A549 (cell line): ENCODE data around the gene MANF.

Experiments
- BHLHE40 ChIP-seq: IDR thresholded peaks from 2 replicates; pipeline ENCODE4 v1.6.1; 2012; ENCODE audit warnings: low read depth, low read length, inconsistent platforms
- CHD4 ChIP-seq: fragments of 200-600 bp; sonication (generic); IDR thresholded peaks from 2 replicates; pipeline ENCODE4 v1.6.1; 2016; ENCODE audit warnings: antibody characterized with exemption, mild to moderate bottlenecking, borderline replicate concordance
- EP300 ChIP-seq, 2 experiments: fragments of >200 bp; sonication (Bioruptor Twin); formaldehyde crosslinking; IDR thresholded peaks; 2 replicates in 1 of 2; 3 replicates in 1 of 2; pipeline ENCODE4 v1.6.1; 2016 to 2017
- JUN ChIP-seq, 2 experiments: fragments of >200 bp; sonication (Bioruptor Twin); formaldehyde crosslinking; IDR thresholded peaks; 2 replicates in 1 of 2; 3 replicates in 1 of 2; pipeline ENCODE4 v1.6.1; 2016 to 2017
- NPAS2 ChIP-seq: fragments of 250-450 bp; sonication (Bioruptor Pico); IDR thresholded peaks from 2 replicates; pipeline ENCODE4 v1.8.0; 2022; ENCODE audit warnings: mild to moderate bottlenecking, moderate library complexity, borderline replicate concordance
- POLR2A ChIP-seq: IDR thresholded peaks from 2 replicates; pipeline ENCODE4 v1.6.1; 2012; ENCODE audit warnings: mild to moderate bottlenecking, low read length
- SMC3 ChIP-seq: fragments of >200 bp; sonication (Bioruptor Twin); formaldehyde crosslinking; IDR thresholded peaks from 3 replicates; pipeline ENCODE4 v1.6.1; 2018; ENCODE audit warnings: inconsistent platforms
- TF ChIP-seq, protein P1 (sequence below): fragments of >200 bp; sonication (Bioruptor Twin); formaldehyde crosslinking; IDR thresholded peaks from 3 replicates; pipeline ENCODE4 v1.5.1; 2016
- TF ChIP-seq, protein P2 (sequence below): fragments of 200-600 bp; sonication (generic); IDR thresholded peaks from 2 replicates; pipeline ENCODE4 v1.6.1; 2016; ENCODE audit warnings: antibody characterized with exemption, mild to moderate bottlenecking, moderate library complexity

DNA sequence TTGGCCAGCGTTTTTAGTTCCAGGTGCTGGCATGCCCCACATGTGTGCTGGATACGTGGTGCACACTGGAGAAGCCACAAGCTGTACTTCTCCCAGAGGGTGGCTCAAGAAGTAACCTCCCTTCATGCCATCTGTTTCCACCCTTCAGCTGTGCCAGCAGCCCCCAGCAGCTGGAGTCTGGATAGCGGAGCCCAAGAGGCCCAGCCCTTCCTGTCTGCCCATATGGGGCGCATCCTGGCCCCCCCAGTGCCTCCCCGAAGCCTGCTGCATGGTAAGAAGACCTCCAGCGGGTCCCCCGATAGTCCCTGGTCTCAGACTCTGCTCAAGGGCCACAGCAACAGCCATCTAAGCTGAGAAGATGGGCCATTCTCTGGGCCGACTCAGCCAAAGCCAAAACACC is 5.8 kb upstream of the MANF start:
- TF ChIP-seq JUN (IDR thresholded peaks at IDR 0.05) (no peak), EP300 (IDR thresholded peaks at IDR 0.05) (no peak), NPAS2 (CRISPR knock-in tag) (no peak), POLR2A (no peak), CHD4 (no peak), SMC3 (no peak), BHLHE40 (no peak)
- TF ChIP-seq, protein P1, sequence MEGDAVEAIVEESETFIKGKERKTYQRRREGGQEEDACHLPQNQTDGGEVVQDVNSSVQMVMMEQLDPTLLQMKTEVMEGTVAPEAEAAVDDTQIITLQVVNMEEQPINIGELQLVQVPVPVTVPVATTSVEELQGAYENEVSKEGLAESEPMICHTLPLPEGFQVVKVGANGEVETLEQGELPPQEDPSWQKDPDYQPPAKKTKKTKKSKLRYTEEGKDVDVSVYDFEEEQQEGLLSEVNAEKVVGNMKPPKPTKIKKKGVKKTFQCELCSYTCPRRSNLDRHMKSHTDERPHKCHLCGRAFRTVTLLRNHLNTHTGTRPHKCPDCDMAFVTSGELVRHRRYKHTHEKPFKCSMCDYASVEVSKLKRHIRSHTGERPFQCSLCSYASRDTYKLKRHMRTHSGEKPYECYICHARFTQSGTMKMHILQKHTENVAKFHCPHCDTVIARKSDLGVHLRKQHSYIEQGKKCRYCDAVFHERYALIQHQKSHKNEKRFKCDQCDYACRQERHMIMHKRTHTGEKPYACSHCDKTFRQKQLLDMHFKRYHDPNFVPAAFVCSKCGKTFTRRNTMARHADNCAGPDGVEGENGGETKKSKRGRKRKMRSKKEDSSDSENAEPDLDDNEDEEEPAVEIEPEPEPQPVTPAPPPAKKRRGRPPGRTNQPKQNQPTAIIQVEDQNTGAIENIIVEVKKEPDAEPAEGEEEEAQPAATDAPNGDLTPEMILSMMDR: no peak
- TF ChIP-seq, protein P2, sequence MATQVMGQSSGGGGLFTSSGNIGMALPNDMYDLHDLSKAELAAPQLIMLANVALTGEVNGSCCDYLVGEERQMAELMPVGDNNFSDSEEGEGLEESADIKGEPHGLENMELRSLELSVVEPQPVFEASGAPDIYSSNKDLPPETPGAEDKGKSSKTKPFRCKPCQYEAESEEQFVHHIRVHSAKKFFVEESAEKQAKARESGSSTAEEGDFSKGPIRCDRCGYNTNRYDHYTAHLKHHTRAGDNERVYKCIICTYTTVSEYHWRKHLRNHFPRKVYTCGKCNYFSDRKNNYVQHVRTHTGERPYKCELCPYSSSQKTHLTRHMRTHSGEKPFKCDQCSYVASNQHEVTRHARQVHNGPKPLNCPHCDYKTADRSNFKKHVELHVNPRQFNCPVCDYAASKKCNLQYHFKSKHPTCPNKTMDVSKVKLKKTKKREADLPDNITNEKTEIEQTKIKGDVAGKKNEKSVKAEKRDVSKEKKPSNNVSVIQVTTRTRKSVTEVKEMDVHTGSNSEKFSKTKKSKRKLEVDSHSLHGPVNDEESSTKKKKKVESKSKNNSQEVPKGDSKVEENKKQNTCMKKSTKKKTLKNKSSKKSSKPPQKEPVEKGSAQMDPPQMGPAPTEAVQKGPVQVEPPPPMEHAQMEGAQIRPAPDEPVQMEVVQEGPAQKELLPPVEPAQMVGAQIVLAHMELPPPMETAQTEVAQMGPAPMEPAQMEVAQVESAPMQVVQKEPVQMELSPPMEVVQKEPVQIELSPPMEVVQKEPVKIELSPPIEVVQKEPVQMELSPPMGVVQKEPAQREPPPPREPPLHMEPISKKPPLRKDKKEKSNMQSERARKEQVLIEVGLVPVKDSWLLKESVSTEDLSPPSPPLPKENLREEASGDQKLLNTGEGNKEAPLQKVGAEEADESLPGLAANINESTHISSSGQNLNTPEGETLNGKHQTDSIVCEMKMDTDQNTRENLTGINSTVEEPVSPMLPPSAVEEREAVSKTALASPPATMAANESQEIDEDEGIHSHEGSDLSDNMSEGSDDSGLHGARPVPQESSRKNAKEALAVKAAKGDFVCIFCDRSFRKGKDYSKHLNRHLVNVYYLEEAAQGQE: no peak
